GM23248 (cell line): Measurements from ENCODE around the gene EXOC7. TPM values are rescaled to one million over a fixed set of nuclear protein-coding genes. Genes with fewer than 3 reads are reported as not detected.

Source experiments
- DNase-seq: peaks from one replicate; pipeline ENCODE4 v3.0.0-alpha.2; 2015
- H2AFZ ChIP-seq: fragments of 200-600 bp; sonication (generic); 2 replicates; pipeline ENCODE4 v1.6.1; 2016; ENCODE audit warnings: antibody characterized with exemption
- H3F3A ChIP-seq: fragments of 200-600 bp; sonication (generic); 2 replicates; pipeline ENCODE4 v1.6.1; 2016; ENCODE audit warnings: mild to moderate bottlenecking, antibody characterized with exemption, mixed run types; ENCODE audit not compliant: insufficient read depth
- H3K27ac ChIP-seq: fragments of 200-600 bp; sonication (generic); 2 replicates; pipeline ENCODE4 v1.5.1; 2016; ENCODE audit warnings: mild to moderate bottlenecking
- H3K27me3 ChIP-seq: fragments of 200-600 bp; sonication (generic); replicated peaks from 2 replicates; pipeline ENCODE4 v1.6.1; 2016; ENCODE audit warnings: mild to moderate bottlenecking; ENCODE audit not compliant: insufficient read depth
- H3K36me3 ChIP-seq: fragments of 200-600 bp; sonication (generic); 2 replicates; pipeline ENCODE4 v1.6.1; 2016; ENCODE audit warnings: low read depth, mild to moderate bottlenecking
- H3K4me1 ChIP-seq: fragments of 200-600 bp; sonication (generic); 2 replicates; pipeline ENCODE4 v1.6.1; 2016; ENCODE audit warnings: mild to moderate bottlenecking; ENCODE audit not compliant: insufficient read depth
- H3K4me2 ChIP-seq: fragments of 200-600 bp; sonication (generic); one replicate; pipeline ENCODE4 v1.6.1; 2016; ENCODE audit warnings: mild to moderate bottlenecking; ENCODE audit not compliant: unreplicated experiment
- H3K4me3 ChIP-seq: fragments of 200-600 bp; sonication (generic); 2 replicates; pipeline ENCODE4 v1.5.1; 2016; ENCODE audit warnings: mild to moderate bottlenecking
- H3K79me2 ChIP-seq: fragments of 200-600 bp; sonication (generic); 2 replicates; pipeline ENCODE4 v1.6.1; 2016; ENCODE audit warnings: mild to moderate bottlenecking; ENCODE audit not compliant: insufficient read depth
- H3K9ac ChIP-seq: fragments of 200-600 bp; sonication (generic); 2 replicates; pipeline ENCODE4 v1.6.1; 2016; ENCODE audit warnings: mild to moderate bottlenecking
- H3K9me2 ChIP-seq: fragments of 200-600 bp; sonication (generic); 2 replicates; pipeline ENCODE4 v1.6.1; 2016; ENCODE audit warnings: mixed run types, mild to moderate bottlenecking, moderate library complexity; ENCODE audit not compliant: insufficient read depth
- H3K9me3 ChIP-seq: fragments of 200-600 bp; sonication (generic); one replicate; pipeline ENCODE4 v1.6.1; 2017; ENCODE audit warnings: low read depth
- H4K20me1 ChIP-seq: fragments of 200-600 bp; sonication (generic); 2 replicates; pipeline ENCODE4 v1.6.0; 2016; ENCODE audit not compliant: insufficient read depth
- EZH2 ChIP-seq: fragments of 200-600 bp; sonication (generic); IDR thresholded peaks from 2 replicates; pipeline ENCODE4 v1.6.1; 2018; ENCODE audit warnings: antibody characterized with exemption, mild to moderate bottlenecking; ENCODE audit not compliant: insufficient read depth, poor library complexity, severe bottlenecking
- EZH2phosphoT487 ChIP-seq: fragments of 200-600 bp; sonication (generic); IDR thresholded peaks from 2 replicates; pipeline ENCODE4 v1.6.1; 2018; ENCODE audit warnings: antibody characterized with exemption, moderate library complexity, mild to moderate bottlenecking, low read depth; ENCODE audit not compliant: insufficient read depth
- WGBS, 2 experiments: methylation state at CpG; one replicate each; pipeline ENCODE4 v1.1.6; 2015 to 2017; ENCODE audit warnings: low lambda C conversion rate in 2 of 2, low coverage in 1 of 2; ENCODE audit errors: missing lambda C conversion rate in 2 of 2; 5-methylcytosine and 5-hydroxymethylcytosine counted together
- in situ Hi-C: fragments of 300-500 bp; cut with MboI; formaldehyde crosslinking; loops from 2 replicates; pipeline ENCODE4 v1.15.0; 2020
- polyA plus RNA-seq: library from polyadenylated mRNA; unstranded; fragments of >200 nt; fragmentation: Nextera tagmentation; extraction: Ambion mirVana; gene quantifications from 2 replicates; pipeline ENCODE4 v1.2.1, GENCODE V29; 2016
- total RNA-seq: library from RNA; depleted of rRNA; stranded (reverse); fragments of >200 nt; shearing (Covaris generic); gene quantifications from 2 replicates; pipeline ENCODE4 v1.2.3, GENCODE V29; 2014

EXOC7 gene
- total and polyA plus RNA-seq, 2 experiments from 2014 or later: 88.0 to 101 TPM

GRCh38 chr17:76131692-76132573, 28.3 kb upstream of the EXOC7 start:
- Histone ChIP-seq H3K9ac (no peak overlapping the region), H3K4me2 (no peak overlapping the region), H3K27me3 (peaks cover 30% of the 10 kb centered on the region), H3K79me2 (no peaks in the 10 kb centered on the region), H3K36me3 (no peaks in the 10 kb centered on the region), H3K9me3 (no peaks in the 10 kb centered on the region), H4K20me1 (no peaks in the 10 kb centered on the region), H3K9me2 (no peaks in the 10 kb centered on the region), H3F3A (no peaks in the 10 kb centered on the region), H2AFZ (no peak overlapping the region), H3K4me3 (no peak overlapping the region), H3K27ac (no peak overlapping the region), H3K4me1 (no peaks in the 10 kb centered on the region)
- in situ Hi-C loops: no loop called here
- no peak for DNase-seq
- WGBS, 2 experiments: 42 to 50% methylated on average over 17 to 21 of the region's 21 CpGs
- TF ChIP-seq EZH2: no peak
- no peak for TF ChIP-seq EZH2phosphoT487

GRCh38 chr17:76131051-76131691, 27.6 kb upstream of the EXOC7 start:
- no peak overlapping the region for H3K9ac ChIP-seq
- no peaks in the 10 kb centered on the region for H3K4me1 ChIP-seq
- H3F3A ChIP-seq: no peaks in the 10 kb centered on the region
- H3K4me3 ChIP-seq: no peak overlapping the region
- in situ Hi-C loops: no loop called here
- no peaks in the 10 kb centered on the region for H3K36me3 ChIP-seq
- peaks cover 24% of the 10 kb centered on the region for H3K27me3 ChIP-seq
- H2AFZ ChIP-seq: no peak overlapping the region
- no peaks in the 10 kb centered on the region for H4K20me1 ChIP-seq
- H3K9me2 ChIP-seq: no peaks in the 10 kb centered on the region
- DNase-seq: no peak
- no peak overlapping the region for H3K4me2 ChIP-seq
- WGBS, 2 experiments: 34 to 35% methylated on average over 21 of the region's 21 CpGs
- no peaks in the 10 kb centered on the region for H3K9me3 ChIP-seq
- TF ChIP-seq EZH2 (no peak), EZH2phosphoT487 (no peak)
- no peaks in the 10 kb centered on the region for H3K79me2 ChIP-seq
- H3K27ac ChIP-seq: no peak overlapping the region

- H3F3A ChIP-seq: no peaks in the 10 kb centered on the region
- no peak overlapping the region for H3K4me3 ChIP-seq
- TF ChIP-seq EZH2phosphoT487: no peak
- TF ChIP-seq EZH2: no peak
- H3K36me3 ChIP-seq: no peaks in the 10 kb centered on the region
- no peaks in the 10 kb centered on the region for H4K20me1 ChIP-seq
- no peak overlapping the region for H3K4me2 ChIP-seq
- 45 to 53% methylated on average over 12 to 13 of the region's 13 CpGs for WGBS, 2 experiments
- H2AFZ ChIP-seq: no peak overlapping the region
- H3K4me1 ChIP-seq: no peaks in the 10 kb centered on the region
- in situ Hi-C loops: no loop called here
- no peaks in the 10 kb centered on the region for H3K9me2 ChIP-seq
- no peak for DNase-seq
- no peaks in the 10 kb centered on the region for H3K79me2 ChIP-seq
- peaks cover 24% of the 10 kb centered on the region for H3K27me3 ChIP-seq
- no peak overlapping the region for H3K9ac ChIP-seq
- H3K27ac ChIP-seq: no peak overlapping the region
- H3K9me3 ChIP-seq: no peaks in the 10 kb centered on the region
These were observed 26.9 kb upstream of the EXOC7 start for GRCh38 chr17:76130473-76130872.

- Histone ChIP-seq H3K36me3 (no peaks in the 10 kb centered on the region), H3F3A (no peaks in the 10 kb centered on the region), H2AFZ (no peak overlapping the region), H3K9me2 (no peaks in the 10 kb centered on the region), H4K20me1 (no peaks in the 10 kb centered on the region), H3K9ac (no peak overlapping the region), H3K9me3 (no peaks in the 10 kb centered on the region), H3K4me1 (no peaks in the 10 kb centered on the region), H3K4me2 (no peak overlapping the region), H3K27me3 (peaks cover 5% of the 10 kb centered on the region; the same call in 1 of the 2 replicates), H3K79me2 (no peaks in the 10 kb centered on the region), H3K4me3 (no peak overlapping the region), H3K27ac (no peak overlapping the region)
- no peak for DNase-seq
- no peak for TF ChIP-seq EZH2
- no peak for TF ChIP-seq EZH2phosphoT487
- 90 to 96% methylated on average over 1 of the region's 1 CpG for WGBS, 2 experiments
- in situ Hi-C loops: no loop called here
These were observed 22.3 kb upstream of the EXOC7 start for GRCh38 chr17:76125922-76126321.

- in situ Hi-C loops: no loop called here
- no peaks in the 10 kb centered on the region for H3K27me3 ChIP-seq
- no peaks in the 10 kb centered on the region for H3K4me1 ChIP-seq
- H2AFZ ChIP-seq: no peak overlapping the region
- H3K36me3 ChIP-seq: no peaks in the 10 kb centered on the region
- no peak overlapping the region for H3K27ac ChIP-seq
- H4K20me1 ChIP-seq: no peaks in the 10 kb centered on the region
- H3K79me2 ChIP-seq: no peaks in the 10 kb centered on the region
- H3K4me3 ChIP-seq: no peak overlapping the region
- H3F3A ChIP-seq: no peaks in the 10 kb centered on the region
- H3K9ac ChIP-seq: no peak overlapping the region
- H3K9me2 ChIP-seq: no peaks in the 10 kb centered on the region
- H3K4me2 ChIP-seq: no peak overlapping the region
- 70 to 81% methylated on average over 5 of the region's 5 CpGs for WGBS, 2 experiments
- no peak for TF ChIP-seq EZH2phosphoT487
- no peak for TF ChIP-seq EZH2
- DNase-seq: no peak
- H3K9me3 ChIP-seq: no peaks in the 10 kb centered on the region
These were observed 21.7 kb upstream of the EXOC7 start for GRCh38 chr17:76125391-76125675.
